GM18519 (cell line): ENCODE results near the gene IFIT1.
A peak's percentile ranks its signal among the peaks of the same experiment; 100 is the strongest.
"Not testable (repeated sequence)": the region's sequence is repeated elsewhere in the genome, so short reads cannot be mapped to it uniquely, and the experiment has no call there.

Experiments used
- ATAC-seq: cut with Tn5 transposase; IDR thresholded peaks from one replicate; pipeline ENCODE4 v1.9.1; 2021; ENCODE audit warnings: mild to moderate bottlenecking, moderate library complexity; ENCODE audit not compliant: unreplicated experiment, low FRiP score

Gene IFIT1

DNA sequence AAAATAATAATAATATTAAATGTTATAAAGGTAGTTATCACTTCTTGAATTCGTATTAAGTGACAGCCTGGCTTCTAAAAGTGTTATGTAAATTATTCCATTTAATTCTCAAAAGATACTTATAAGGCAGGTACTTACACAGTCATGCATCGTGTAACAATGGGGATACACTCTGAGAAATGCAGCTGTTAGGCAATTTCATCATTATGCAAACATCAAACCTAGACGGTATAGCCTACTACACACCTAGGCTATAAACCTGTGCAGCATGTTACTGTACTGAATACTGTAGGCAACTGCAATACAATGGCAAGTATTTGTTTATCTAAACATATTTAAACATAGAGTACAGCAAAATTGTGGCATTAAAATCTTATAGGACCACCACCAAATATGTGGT lies 1.5 kb downstream of the IFIT1 start:
- ATAC-seq, result no peak

DNA sequence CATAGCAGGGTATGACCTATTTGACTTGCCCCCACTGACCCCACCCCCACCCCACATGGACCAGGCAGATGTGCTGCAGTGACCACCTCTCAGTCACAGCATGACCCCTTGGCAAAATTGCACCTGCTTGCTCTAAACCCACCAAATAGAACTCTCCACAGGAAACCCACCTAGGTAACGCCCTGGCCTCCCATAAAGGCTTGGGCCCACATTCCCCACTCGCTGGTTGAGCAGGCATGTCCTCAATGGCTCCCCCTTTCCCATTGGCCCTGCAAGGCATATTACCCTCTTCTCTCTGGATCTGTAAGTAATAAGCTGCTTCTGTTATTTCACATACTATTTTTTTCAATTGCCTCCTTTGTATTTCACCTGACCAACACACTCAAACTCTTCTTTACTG lies 2.7 kb downstream of the IFIT1 start:
- no peak for ATAC-seq

DNA sequence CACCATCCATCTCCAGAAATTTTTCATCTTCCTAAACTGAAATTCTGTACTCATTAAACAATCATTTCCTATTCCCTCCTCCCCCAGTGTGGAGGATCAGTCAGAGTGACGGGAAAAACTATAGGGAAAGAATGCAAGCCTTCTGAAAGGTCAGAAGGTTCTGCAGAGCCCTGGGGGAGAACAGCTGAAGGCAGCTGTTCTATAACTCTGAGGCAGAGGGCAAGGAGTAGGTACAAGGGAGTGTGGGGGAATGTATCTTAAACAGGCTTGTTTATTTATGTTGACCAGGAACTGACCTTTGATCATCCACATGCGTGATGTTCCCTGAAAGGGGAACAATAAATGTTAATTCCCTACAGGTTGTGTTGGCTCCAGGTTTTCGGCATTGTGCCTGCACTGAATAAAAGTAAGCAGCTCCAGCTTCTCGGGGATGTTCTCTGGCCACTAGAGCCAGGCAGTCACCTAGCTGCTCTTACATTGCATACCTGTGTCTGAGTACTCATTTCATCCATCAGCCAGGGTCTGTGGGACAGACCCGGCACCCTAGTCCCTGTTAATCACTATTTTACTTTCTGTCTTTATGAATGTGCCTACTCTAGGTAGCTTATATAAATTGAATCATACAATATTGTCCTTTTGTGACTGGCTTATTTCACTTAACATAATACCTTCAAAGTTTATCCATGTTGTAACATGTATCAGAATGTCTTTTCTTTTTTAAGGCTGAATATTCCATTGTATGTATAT lies 5.8 kb downstream of the IFIT1 start:
- no peak for ATAC-seq

DNA sequence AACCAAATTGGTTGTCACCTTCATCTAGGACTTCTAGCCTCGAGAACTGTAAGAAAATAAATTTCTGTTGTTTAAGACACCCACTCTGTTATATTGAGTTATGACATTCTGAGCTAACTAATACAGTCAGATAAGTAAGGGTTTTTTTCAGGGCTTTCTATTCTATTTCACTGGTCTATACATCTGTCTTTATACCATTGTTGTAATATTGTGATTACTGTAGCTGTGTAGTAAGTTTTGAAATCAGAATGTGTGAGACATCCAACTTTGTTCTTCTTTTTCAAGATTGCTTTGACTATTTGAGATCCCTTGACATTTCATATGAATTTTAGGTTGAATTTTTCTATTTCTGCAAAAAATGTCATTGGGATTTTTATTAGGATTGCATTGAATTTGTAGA lies 7.5 kb downstream of the IFIT1 start:
- no peak for ATAC-seq

DNA sequence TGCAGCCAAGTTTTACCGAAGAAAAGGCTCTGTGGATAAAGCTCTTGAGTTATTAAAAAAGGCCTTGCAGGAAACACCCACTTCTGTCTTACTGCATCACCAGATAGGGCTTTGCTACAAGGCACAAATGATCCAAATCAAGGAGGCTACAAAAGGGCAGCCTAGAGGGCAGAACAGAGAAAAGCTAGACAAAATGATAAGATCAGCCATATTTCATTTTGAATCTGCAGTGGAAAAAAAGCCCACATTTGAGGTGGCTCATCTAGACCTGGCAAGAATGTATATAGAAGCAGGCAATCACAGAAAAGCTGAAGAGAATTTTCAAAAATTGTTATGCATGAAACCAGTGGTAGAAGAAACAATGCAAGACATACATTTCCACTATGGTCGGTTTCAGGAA lies 10.6 kb downstream of the IFIT1 start:
- no peak for ATAC-seq

DNA sequence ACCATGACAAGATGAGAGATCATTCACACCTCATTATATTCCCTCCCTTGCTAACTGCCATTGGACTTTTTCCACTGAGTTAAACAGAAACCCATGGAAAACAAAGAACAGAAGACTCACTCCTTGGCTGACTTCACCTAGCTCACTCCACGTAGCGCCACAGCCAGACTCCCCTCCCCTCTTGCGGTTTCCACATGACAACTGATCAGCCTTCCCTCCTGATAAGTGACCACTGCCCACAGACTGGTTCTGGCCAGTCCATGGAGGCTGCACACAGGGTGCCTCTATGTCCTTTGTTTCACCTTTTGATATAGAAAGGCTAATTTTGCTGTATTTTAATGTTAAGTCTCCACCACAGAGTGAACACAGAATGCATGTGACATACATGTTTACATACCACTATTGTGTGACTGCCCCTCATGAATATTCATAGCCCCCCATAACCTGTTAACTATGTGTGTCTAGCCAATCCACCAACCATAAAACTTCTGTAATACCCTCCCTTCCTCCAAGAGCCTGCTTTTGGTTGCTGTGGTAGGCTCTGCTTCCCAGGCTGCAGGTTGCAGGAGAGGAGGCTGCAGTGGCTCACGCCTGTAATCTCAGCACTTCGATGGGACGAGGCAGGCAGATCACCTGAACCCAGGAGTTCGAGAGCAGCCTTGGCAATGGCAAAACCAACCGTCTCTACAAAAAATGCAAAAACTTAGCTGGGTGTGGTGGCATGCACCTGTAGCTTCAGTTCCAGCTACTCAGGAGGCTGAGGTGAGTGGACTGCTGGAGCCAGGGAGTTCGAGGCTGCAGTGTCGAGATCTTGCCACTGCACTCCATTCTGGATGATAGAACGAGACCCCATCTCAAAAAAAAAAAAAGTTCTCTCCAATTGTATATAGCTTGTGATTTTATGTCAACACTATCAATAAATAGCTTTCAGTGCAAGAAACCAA lies 12.0 kb downstream of the IFIT1 start:
- no peak for ATAC-seq

DNA sequence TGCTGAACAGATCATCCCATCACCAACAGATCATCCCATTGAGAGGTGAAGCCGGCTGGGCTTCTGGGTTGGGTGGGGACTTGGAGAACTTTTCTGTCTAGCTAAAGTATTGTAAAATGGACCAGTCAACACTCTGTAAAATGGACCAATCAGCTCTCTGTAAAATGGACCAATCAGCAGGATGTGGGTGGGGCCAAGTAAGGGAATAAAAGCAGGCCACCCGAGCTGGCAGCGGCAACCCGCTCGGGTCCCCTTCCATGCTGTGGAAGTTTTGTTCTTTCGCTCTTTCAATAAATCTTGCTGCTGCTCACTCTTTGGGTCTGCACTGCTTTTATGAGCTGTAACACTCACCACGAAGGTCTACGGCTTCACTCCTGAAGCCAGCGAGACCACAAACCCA lies 13.8 kb downstream of the IFIT1 start:
- ATAC-seq, result not testable (repeated sequence)

DNA sequence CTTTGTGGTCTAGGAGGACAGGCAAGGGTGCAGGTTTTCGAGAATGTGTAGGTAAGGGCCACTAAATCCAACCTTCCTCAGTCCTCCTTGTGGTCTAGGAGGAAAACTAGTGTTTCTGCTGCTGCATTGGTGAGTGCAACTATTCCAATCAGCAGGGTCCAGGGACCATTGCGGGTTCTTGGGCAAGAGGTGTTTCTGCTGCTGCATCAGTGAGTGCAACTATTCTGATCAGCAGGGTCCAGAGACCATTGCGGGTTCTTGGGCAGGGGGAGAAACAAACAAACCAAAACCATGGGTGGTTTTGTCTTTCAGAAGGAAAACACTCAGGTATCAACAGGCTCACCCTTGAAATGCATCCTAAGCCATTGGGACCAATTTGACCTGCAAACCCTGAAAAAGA lies 15.4 kb downstream of the IFIT1 start:
- not testable (repeated sequence) for ATAC-seq

DNA sequence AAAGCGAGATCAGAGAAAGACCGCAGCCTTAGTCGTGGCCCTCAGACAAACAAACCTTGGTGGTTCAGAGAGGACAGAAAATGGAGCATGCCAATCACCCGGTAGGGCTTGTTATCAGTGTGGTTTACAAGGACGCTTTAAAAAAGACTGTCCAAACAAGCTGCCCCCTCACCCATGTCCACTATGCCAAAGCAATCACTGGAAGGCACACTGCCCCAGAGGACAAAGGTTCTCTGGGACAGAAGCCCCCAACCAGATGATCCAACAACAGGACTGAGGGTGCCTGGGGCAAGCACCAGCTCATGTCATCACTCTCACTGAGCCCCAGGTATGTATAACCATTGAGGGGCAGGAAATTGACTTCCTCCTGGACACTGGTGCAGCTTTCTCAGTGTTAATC lies 16.9 kb downstream of the IFIT1 start:
- ATAC-seq, result not testable (repeated sequence)

DNA sequence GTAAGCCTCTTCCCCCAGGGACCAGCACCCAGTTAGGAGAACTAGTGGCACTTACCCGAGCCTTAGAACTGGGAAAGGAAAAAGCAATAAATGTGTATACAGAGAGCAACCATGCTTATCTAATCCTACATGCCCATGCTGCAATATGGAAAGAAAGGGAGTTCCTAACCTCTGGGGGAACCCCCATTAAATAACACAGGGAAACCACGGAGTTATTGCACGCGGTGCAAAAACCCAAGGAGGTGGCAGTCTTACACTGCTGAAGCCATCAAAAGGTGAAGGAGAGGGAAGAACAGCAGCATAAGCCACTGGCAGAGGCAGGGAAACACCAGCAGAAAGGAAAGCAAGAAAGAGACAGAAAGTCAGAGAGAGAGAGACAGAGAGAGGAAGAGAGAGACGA lies 18.1 kb downstream of the IFIT1 start:
- not testable (repeated sequence) for ATAC-seq

DNA sequence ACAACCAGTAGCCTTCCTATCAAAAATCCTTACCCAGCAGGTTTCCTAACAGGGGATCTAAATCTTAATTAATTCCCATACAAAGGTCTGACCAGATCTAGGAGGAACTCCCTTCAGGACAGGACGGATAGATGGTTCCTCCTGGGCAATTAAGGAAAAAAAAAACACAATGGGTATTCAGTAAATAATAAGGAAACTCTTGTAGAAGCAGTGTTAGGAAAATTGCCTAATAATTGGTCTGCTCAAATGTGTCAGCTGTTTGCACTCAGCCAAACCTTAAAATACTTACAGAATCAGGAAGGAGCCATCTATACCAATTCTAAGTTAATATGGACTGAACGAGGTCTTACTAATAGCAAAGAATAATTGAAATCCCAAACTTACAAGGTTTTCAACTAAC lies 18.7 kb downstream of the IFIT1 start:
- not testable (repeated sequence) for ATAC-seq

DNA sequence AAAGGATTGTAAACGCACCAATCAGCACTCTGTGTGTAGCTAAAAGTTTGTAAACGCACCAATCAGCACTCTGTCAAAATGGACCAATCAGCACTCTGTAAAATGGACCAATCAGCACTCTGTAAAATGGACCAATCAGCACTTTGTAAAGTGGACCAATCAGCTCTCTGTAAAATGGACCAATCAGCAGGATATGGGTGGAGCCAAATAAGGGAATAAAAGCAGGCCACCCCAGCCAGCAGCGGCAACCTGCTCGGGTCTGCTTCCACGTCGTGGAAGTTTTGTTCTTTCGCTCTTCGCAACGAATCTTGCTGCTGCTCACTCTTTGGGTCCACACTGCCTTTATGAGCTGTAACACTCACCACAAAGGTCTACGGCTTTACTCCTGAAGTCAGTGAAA lies 19.9 kb downstream of the IFIT1 start:
- not testable (repeated sequence) for ATAC-seq

DNA sequence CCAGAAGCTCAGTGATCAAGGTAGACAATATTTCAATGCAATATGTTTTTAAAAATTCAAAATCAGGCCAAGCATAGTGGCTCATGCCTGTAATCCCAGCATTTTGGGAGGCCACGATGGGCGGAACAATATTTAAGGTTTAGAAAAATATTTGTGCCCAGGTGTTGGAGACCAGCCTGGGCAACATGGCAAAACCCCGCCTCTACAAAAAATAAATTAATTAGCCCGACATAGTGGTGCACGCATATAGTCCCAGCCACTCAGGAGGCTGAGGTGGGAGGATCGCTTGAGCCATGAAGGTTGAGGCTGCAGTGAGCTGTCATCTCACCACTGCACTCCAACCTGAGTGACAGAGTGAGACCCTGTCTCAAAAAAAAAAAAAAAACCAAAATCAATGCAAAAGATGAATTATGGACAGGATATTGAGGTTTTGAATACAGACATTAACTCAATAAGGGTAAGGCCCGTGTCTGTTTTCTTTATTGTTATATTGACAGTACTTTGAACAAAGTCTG lies 21.0 kb downstream of the IFIT1 start:
- ATAC-seq, result no peak

DNA sequence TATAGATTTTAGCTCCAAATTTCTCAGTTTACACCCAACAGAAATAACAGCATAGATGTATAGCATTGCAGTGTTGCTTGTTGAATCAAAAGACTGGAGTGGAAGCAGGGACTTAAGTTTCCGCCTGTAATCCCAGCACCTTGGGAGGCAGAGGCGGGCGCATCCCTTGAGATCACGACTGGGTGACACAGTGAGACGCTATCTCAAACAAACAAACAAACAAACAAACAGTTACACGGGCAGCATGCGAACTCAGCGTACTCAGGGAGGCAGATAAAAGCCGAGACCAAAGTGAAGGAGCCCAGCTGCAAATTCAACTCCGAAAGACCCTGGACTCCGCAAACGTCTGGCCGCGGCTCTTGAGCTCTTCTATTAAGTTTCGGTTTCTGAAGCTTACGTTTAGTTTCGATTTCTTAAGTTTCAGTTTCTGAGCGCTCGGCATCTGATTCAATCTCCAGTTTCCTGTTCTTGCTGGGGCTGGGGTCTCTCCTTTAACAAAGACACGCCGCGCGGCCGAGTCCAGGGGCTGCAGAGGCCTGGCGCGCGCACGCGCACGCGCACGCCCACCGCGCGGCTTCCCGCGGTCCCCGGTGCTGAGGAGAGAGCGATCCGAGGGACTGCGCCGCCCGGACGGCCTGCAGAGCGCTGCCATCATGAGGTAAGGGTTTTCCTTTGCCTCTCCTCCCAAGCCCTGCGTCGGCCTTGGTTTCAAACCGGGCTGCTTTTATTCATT lies 21.9 kb downstream of the IFIT1 start, which contains the start of gene IFIT5:
Gene IFIT5 (plus strand): TSS at position 423 of the 733 bp plus-strand sequence. CDS start 231 bp downstream, at position 654.
- peak; percentile 59 for ATAC-seq

DNA sequence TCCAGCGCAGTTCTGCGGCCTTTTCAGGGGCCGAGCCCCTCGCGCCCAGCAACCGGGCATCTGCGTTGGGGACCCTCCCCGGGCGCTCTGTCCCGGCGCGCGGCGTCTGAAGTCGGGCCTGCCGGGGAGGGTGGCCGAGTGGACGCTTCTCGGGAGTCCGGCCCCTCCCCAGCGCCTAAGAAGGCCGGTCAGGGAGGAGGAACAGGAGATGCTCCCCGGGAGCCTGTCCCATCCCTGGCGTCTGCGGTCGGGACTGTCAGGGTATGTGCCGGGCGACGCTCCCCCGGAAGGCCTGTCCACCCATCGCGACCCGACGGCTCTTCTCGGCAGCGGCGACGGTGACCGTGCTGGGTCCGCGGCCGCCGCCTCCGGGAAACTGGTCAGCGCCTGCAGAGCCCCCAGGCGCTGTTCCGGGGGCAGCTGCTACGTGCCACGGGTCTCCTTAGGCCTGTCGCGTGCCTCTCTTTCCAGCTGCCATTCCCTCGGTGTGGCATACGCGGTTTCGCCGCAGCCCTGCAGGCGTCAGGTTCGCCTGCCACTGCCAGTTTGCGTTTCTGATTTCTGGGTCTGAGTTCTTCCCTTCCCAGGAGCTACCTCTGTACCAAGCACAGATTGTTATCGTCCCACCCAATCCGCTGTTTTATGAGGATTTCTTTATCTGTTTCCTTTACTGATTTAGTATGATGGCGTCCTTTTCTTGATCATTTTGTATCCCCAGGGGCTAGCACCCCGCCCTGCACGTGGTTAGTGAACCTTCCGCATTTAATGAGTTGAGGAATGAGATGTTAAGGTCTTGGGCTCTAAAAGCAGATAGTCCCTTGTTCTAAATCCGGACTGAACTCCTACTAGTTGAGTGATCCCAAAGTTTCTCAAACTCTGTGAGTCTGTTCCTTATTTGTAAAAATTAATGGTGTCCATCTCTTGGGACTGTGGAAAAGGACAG lies 22.7 kb downstream of the IFIT1 start:
- peak; percentile 21 for ATAC-seq

DNA sequence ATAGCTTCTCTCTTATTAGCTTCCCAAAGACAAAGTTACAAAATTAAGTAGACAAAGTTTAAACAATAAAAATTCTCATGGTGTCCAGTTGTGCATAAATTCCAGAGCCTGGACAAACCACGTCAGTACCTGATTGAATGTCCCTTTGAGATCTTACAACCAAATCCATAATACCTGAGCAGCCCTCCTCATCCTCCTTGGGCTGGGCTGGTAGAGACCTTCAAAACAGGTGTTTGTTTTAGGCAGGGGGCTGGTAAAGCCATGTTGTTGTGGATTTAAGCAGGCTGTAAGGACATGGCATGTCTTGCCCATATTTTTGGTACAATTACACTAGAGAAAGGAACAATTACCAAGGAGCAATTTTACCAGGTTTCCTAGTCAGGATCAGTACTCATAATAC lies 24.0 kb downstream of the IFIT1 start:
- ATAC-seq, result no peak

DNA sequence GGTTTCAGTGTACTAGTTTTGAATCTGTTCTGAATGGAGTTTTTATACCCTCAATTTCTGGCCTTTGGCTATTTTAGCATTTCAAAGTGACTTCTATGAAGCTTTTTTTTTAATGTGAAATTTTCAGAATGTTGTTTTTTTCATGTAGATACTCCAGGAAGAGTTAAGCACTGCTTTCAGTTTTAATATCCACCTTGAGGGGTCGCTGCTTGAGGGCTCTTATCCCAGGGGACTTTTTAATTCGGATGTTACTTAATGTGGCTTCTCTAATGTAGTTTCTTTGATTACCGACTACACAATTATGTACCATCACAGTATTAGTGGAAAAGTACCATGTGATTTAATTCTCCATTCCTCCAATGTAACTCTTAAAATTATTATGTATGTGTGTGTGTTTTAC lies 27.1 kb downstream of the IFIT1 start:
- no peak for ATAC-seq

DNA sequence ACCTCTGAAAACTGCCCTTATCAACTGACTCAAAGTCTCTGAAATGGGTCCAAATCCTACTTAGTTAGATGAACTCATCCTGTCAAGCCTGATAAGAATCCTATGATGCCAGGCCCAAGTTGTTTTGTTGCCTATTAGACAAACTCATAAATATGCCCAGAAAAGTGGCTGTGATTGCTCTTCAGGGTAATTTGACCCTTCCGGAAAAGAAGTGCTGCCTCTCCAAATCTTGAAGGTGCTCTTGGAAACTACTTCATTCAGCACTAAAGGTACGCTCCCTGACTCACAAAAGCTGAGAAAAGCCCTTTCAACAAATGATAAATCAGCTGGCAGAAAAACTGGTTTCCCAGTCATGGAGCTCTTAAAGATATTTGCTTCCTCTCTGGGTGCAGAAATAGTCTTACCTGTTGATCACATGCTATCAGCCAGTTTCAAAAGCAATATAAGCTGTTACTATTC lies 28.6 kb downstream of the IFIT1 start:
- no peak for ATAC-seq

DNA sequence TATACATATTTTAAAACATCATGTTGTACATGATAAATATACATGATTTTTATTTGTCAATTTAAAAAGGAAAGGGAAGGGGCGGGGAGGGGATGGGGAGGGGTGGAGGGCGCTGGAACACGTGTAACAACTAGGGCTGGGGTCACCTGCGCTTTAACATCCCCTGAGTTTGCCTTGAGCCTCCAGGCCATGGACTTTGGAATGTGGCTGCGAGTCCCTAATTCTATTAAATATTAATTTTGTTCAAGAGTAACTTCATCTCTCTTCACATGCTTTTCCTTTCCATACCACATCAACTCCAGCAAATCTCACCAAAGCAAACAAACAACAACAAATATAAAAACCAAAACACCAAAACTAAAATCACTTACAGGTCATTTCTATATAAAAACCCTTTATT lies 32.6 kb downstream of the IFIT1 start:
- no peak for ATAC-seq
